HG02884 (cell line): ENCODE results near the gene CLDN9.

Experiments used
- ATAC-seq: cut with Tn5 transposase; IDR thresholded peaks from one replicate; pipeline ENCODE4 v1.9.1; 2021; ENCODE audit warnings: mild to moderate bottlenecking, moderate library complexity; ENCODE audit not compliant: unreplicated experiment

Gene CLDN9

DNA sequence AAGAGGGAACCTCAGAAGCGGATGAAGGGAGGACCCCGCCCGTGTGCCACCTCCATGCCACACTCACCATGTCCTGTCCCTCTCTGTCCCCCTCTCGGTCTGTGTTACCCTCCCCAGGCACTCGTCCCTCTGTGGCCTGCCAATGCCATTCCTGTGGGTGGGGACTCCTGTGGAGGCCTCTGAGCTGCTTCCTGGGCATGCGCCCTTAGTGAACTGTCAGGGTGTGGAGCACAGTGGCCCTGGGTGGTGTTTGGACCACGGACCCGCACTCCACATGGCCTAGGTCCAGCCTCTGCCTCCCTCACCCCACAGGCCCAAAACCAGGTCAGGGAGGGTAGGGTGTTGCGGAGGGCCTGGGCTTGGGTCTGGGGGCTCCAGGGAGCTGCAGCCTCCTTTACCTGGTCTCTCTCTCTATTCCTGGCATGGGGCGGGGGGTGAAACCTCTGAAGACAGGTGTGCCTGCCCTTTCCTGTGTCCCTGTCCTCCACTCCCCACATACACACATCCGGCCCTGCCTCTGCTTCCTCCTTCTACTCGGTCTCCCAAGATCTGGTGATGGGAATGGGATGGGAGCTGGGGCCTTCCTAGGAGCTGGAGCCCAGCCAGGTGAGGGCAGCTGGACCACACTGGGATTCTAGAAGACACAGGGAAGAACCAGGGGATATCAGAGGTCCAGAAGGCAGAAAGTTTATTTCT is 21.0 kb upstream of the CLDN9 start:
- ATAC-seq: no peak

GRCh38 chr16:2992383-2993081 is 20.2 kb upstream of the CLDN9 start:
- ATAC-seq: no peak

- ATAC-seq: no peak
Observed at GRCh38 chr16:2996298-2996697, 16.4 kb upstream of the CLDN9 start.

- ATAC-seq: no peak
Observed at GRCh38 chr16:2999929-3000328, 12.8 kb upstream of the CLDN9 start.

DNA sequence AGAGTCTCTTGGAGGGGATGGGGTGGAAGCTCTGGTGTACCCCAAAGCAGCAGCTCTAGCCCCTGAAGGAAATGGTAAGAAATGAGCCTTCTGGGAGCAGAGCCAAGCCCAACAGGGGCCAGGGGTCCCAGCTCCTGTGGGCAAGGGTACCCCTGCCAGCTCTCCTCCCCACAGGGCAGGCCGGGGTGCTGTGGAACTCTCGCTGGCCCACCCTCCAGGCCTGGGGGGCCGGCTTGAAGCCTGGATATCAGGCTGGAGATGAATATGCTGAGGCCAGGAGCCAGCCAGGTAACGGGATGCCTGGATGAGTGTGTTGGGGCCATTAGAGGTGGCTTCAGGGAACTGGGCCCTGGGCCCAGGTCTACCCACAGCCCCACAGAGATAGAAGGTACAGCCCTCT is 12.2 kb upstream of the CLDN9 start:
- ATAC-seq: no peak

GRCh38 chr16:3001316-3001715 is 11.4 kb upstream of the CLDN9 start:
- ATAC-seq: no peak

- ATAC-seq: peak; percentile 96
Observed at GRCh38 chr16:3003582-3004270, 9.0 kb upstream of the CLDN9 start.

GRCh38 chr16:3004319-3004718 is 8.4 kb upstream of the CLDN9 start:
- no peak for ATAC-seq

GRCh38 chr16:3004781-3005284 is 7.9 kb upstream of the CLDN9 start:
- ATAC-seq: no peak

DNA sequence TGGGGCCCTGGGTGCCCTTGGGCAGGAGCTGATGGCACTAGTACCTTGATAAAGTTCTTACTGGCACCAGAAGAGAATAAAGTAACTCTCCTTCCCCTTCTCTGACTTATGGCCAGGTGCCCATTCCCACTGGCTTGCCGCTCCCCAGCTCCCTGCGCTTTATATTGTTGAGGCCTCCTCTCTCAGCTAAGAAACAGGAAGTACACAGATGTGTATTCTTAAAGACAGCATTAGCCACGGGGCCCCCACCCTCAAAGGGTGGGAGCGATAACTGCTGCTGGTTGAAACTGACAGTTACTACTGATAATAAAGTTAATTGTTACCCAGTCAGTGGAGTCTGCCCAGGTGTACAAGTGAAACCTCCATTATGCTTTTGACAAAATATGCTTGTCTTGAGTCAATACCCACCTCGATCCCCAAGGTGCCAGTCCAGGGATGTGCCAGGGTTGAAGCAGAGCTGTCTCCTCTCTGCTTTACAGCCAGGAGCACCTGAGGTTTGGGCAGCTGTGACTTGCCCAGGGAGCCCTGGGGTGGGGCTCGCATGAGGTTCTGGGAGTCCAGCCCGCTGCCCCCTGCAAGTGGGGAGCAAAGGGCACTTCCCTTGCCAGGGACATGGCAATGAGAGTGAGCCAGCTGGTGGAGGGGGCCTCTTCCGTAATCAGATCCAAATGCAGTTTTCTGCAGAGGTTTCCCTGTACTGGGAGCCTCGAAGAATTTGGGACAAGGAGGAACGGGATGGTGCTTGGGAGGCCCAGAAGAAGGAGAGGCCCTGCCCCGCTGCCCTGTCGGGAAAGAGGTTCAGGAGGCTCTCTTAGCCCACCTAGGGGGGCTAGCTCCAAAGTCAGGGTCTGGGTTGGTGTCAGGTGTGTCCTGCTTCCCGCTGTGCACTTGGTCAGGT is 5.4 kb upstream of the CLDN9 start:
- no peak for ATAC-seq

- no peak for ATAC-seq
Observed at GRCh38 chr16:3007957-3008689, 4.6 kb upstream of the CLDN9 start.

- no peak for ATAC-seq
Observed at GRCh38 chr16:3008690-3009037, 4.1 kb upstream of the CLDN9 start.

- no peak for ATAC-seq
Observed at GRCh38 chr16:3009568-3010390, 2.9 kb upstream of the CLDN9 start.

DNA sequence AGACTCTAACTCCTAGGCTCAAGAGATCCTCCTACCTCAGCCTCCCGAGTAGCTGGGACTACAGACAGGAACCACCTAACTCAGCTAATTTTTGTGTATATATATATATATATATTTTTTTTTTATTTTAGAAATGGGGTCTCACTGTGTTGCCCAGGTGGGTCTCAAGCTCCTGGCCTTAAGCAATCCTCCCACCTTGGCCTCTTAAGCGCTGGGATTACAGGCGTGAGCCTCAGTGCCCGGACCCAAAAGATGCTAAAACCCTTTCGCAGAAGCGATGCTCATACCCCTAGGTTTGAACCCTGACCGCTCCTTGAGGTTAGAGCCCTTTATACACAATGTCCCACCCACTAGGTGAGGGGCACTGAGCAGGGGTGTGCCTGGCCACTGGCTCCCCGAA is 2.2 kb upstream of the CLDN9 start:
- no peak for ATAC-seq

GRCh38 chr16:3012246-3012645 is 477 bp upstream of the CLDN9 start:
- ATAC-seq: no peak

- no peak for ATAC-seq
Observed at GRCh38 chr16:3013491-3013951, 798 bp downstream of the CLDN9 start.

DNA sequence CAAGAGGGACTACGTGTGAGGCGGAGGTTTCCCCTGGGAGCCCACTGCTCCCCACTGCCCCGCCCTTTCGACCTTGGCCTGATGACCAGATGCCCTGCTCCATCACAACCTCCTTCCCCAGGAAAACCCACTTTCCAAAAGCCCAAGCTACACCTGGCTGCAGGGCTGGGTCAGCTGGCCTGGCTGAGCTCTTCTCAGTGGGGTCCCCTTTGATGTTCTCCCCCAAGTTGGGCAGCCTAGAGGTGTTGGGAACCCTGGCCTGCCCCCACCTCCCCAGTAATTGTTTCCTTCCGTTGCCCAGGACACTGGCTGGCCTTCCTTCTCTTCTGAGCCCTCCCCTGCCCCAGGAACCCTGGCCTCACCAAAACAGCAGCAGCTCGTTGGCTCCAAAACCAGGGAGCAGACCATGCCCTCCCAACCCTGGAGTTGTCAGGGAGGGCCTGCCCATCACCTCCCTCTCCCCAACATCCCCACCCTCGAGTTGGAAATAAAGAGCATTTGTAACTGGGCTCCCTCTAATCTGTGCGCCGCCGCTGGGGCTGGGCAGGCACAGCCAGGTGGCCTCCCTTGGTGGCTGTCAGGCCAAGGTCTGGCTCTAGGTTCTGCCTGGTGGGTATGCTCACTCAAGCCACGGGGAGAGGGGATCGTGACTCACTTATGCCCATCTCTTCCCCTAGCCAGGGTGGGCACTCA is 1.4 kb downstream of the CLDN9 start:
- ATAC-seq: no peak

GRCh38 chr16:3014971-3015370 is 2.2 kb downstream of the CLDN9 start:
- no peak for ATAC-seq
